Measurements from ENCODE around the gene OR2AK2.

Gene OR2AK2

DNA sequence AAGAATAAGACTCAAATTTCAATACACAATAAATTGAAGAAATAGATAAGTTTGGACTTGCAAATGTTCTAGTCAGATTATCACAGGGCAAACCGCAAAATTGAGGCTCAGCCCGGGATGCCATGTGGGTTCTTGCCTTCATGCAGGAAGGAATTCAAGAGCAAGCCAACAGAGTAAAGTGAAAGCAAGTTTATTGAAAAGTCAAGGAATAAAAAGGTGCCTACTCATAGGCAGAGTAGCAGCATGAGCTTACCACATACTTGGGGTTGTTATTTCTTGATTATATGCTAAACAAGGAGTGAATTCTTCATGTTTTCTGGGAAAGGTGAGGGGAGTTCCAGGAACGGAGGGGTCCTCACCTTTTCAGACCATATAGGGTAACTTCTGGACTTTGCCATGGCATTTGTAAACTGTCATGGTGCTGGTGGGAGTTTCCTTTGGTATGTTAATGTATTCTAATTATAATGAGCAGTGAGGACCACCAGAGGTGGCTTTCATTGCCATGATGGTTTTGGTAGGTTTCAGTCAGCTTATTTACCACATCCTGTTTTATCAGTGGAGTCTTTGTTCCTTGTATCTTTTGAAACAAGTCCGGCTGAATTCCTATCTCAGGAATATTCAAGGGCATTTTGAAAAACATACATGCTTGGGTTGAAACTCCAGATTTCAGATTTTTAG lies 2.0 kb upstream of the OR2AK2 start:
- TF ChIP-seq, protein P1, sequence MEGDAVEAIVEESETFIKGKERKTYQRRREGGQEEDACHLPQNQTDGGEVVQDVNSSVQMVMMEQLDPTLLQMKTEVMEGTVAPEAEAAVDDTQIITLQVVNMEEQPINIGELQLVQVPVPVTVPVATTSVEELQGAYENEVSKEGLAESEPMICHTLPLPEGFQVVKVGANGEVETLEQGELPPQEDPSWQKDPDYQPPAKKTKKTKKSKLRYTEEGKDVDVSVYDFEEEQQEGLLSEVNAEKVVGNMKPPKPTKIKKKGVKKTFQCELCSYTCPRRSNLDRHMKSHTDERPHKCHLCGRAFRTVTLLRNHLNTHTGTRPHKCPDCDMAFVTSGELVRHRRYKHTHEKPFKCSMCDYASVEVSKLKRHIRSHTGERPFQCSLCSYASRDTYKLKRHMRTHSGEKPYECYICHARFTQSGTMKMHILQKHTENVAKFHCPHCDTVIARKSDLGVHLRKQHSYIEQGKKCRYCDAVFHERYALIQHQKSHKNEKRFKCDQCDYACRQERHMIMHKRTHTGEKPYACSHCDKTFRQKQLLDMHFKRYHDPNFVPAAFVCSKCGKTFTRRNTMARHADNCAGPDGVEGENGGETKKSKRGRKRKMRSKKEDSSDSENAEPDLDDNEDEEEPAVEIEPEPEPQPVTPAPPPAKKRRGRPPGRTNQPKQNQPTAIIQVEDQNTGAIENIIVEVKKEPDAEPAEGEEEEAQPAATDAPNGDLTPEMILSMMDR (IDR thresholded peaks at IDR 0.05; ENCODE audit: insufficient read depth, low read length, missing control alignments): no peak
- ChIA-PET CTCF (no interaction called here), POLR2A (no interaction called here)
- no peak for DNase-seq (ENCODE audit: low read depth, low spot score)
- no peak overlapping the region for H3K4me3 ChIP-seq (ENCODE audit: low read depth, low read length)

- POLR2A ChIA-PET: no interaction called here
- no peak overlapping the region for H3K4me3 ChIP-seq (ENCODE audit: low read depth, low read length)
These were observed 1.6 kb downstream of the OR2AK2 start for GRCh38 chr1:247966532-247967204.

GRCh38 chr1:247992986-247993385 lies 28.0 kb downstream of the OR2AK2 start:
- ChIA-PET POLR2A (no interaction called here), CTCF (no interaction called here)
- DNase-seq (ENCODE audit: low read depth, low spot score): no peak
- no peak overlapping the region for H3K4me3 ChIP-seq (ENCODE audit: low read depth, low read length)
- TF ChIP-seq, protein P1 (IDR thresholded peaks at IDR 0.05; ENCODE audit: insufficient read depth, low read length, missing control alignments): no peak

More at GRCh38 chr1:247966532-247967204, 1.6 kb downstream of the OR2AK2 start:
- CTCF ChIA-PET: no interaction called here
- no peak for DNase-seq (ENCODE audit: low read depth, low spot score)
- TF ChIP-seq, protein P1 (IDR thresholded peaks at IDR 0.05; ENCODE audit: insufficient read depth, low read length, missing control alignments): no peak

DNA sequence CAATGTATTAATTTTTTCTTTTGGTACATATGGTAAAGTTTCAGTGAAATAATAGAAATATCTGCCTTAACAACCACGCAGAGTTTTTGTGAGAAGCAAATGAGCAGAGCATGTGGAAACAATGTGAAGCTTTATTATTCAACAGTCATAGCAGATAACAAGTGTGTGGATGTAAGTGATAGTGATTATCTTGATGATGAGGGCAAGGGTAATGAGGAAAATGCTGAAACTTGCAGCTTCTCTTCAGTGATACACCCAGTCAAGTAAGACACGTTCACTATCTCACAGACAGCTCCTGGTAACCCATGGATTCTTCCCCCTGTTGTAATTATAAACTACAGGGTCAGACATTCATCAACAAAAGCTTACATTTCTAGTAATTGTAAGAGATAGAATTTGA lies 33.8 kb downstream of the OR2AK2 start:
- no peak overlapping the region for H3K4me3 ChIP-seq (ENCODE audit: low read depth, low read length)
- DNase-seq (ENCODE audit: low read depth, low spot score): no peak
- POLR2A ChIA-PET: no interaction called here
- TF ChIP-seq, protein P1 (IDR thresholded peaks at IDR 0.05; ENCODE audit: insufficient read depth, low read length, missing control alignments): no peak
- CTCF ChIA-PET: no interaction called here

DNA sequence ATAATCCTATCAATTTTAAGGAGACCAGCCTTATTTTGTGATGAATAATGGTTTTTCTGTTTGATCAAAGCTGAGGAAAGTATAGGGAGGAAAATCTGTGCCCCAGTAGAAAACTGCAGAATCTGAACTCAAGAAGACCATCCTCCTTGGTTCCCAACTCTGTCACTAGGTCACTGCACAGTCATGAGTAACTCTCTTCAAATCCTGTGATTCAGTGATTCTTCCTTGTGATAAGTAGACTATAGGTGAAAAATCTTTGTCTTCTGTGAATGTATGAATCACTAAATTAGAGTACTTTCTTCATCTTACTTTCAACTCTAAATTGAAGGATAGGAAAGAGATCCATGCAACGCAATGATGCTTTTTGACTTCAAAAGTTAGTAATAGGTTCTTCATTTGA lies 35.1 kb downstream of the OR2AK2 start:
- ChIA-PET POLR2A (no interaction called here), CTCF (no interaction called here)
- TF ChIP-seq, protein P1 (IDR thresholded peaks at IDR 0.05; ENCODE audit: insufficient read depth, low read length, missing control alignments): no peak

GRCh38 chr1:248007778-248008177 lies 42.7 kb downstream of the OR2AK2 start:
- no peak overlapping the region for H3K4me3 ChIP-seq (ENCODE audit: low read depth, low read length)
- POLR2A ChIA-PET: no interaction called here
- CTCF ChIA-PET: no interaction called here
- DNase-seq (ENCODE audit: low read depth, low spot score): no peak
- TF ChIP-seq, protein P1 (IDR thresholded peaks at IDR 0.05; ENCODE audit: insufficient read depth, low read length, missing control alignments): no peak

More for the DNA sequence above, 35.1 kb downstream of the OR2AK2 start:
- DNase-seq (ENCODE audit: low read depth, low spot score): no peak
- no peak overlapping the region for H3K4me3 ChIP-seq (ENCODE audit: low read depth, low read length)
